Astrocyte (in vitro differentiated cells and primary cell): ENCODE measurements around the gene HAUS7. TPM values are rescaled to one million over a fixed set of nuclear protein-coding genes. Genes with fewer than 3 reads are reported as not detected.

Source experiments
- DNase-seq: peaks from one replicate; pipeline ENCODE4 v3.0.0-alpha.2; 2010; ENCODE audit warnings: low read depth
- FAIRE-seq: peaks from 2 replicates; lab custom pipeline; 2011; peaks lifted over from hg19 to GRCh38; lab: Jason Lieb, UNC
- H2AFZ ChIP-seq: 2 replicates; pipeline ENCODE4 v1.6.0; 2012; ENCODE audit warnings: low read depth, low read length, inconsistent platforms
- H3K27ac ChIP-seq: 2 replicates; pipeline ENCODE4 v1.5.1; 2011; ENCODE audit warnings: low read depth, low read length, inconsistent platforms
- H3K27me3 ChIP-seq: 2 replicates; pipeline ENCODE4 v1.6.0; 2011; ENCODE audit warnings: low read length, inconsistent platforms; ENCODE audit not compliant: insufficient read depth
- H3K36me3 ChIP-seq: 2 replicates; pipeline ENCODE4 v1.5.1; 2011; ENCODE audit warnings: low read length, inconsistent platforms; ENCODE audit not compliant: insufficient read depth
- H3K4me1 ChIP-seq: 2 replicates; pipeline ENCODE4 v1.5.1; 2011; ENCODE audit warnings: low read length, inconsistent platforms; ENCODE audit not compliant: insufficient read depth
- H3K4me2 ChIP-seq: 2 replicates; pipeline ENCODE4 v1.6.0; 2012; ENCODE audit warnings: low read length, inconsistent platforms
- H3K4me3 ChIP-seq: 2 replicates; pipeline ENCODE4 v1.5.1; 2011; ENCODE audit warnings: low read depth, mild to moderate bottlenecking, low read length, inconsistent platforms; ENCODE audit not compliant: insufficient read depth
- H3K79me2 ChIP-seq: 2 replicates; pipeline ENCODE4 v1.6.0; 2012; ENCODE audit warnings: mild to moderate bottlenecking, low read length, inconsistent platforms; ENCODE audit not compliant: insufficient read depth
- H3K9ac ChIP-seq: 2 replicates; pipeline ENCODE4 v1.6.0; 2012; ENCODE audit warnings: mild to moderate bottlenecking, low read length, inconsistent platforms
- H3K9me3 ChIP-seq: 2 replicates; pipeline ENCODE4 v1.5.1; 2012; ENCODE audit warnings: low read depth, mild to moderate bottlenecking, low read length, inconsistent platforms; ENCODE audit not compliant: insufficient read depth
- H4K20me1 ChIP-seq: 2 replicates; pipeline ENCODE4 v1.6.0; 2012; ENCODE audit warnings: low read length, inconsistent platforms; ENCODE audit not compliant: insufficient read depth
- H3K27ac Mint-ChIP-seq: one replicate; pipeline ENCODE4 v1.8.0; 2021; ENCODE audit warnings: mild to moderate bottlenecking, mixed read lengths; ENCODE audit not compliant: unreplicated experiment
- H3K27me3 Mint-ChIP-seq: one replicate; pipeline ENCODE4 v1.8.0; 2021; ENCODE audit warnings: low read depth, mixed read lengths; ENCODE audit not compliant: unreplicated experiment
- H3K36me3 Mint-ChIP-seq: one replicate; pipeline ENCODE4 v1.8.0; 2021; ENCODE audit warnings: low read depth, mixed read lengths; ENCODE audit not compliant: unreplicated experiment
- H3K4me1 Mint-ChIP-seq: one replicate; pipeline ENCODE4 v1.8.0; 2021; ENCODE audit warnings: low read depth, mixed read lengths; ENCODE audit not compliant: unreplicated experiment
- H3K4me3 Mint-ChIP-seq: one replicate; pipeline ENCODE4 v1.8.0; 2021; ENCODE audit warnings: mild to moderate bottlenecking, moderate library complexity, mixed read lengths; ENCODE audit not compliant: unreplicated experiment
- H3K9me3 Mint-ChIP-seq: one replicate; pipeline ENCODE4 v1.8.0; 2021; ENCODE audit warnings: mild to moderate bottlenecking, mixed read lengths; ENCODE audit not compliant: unreplicated experiment
- CTCF ChIP-seq: IDR thresholded peaks from 2 replicates; pipeline ENCODE4 v1.5.1; 2011; ENCODE audit warnings: low read depth, mild to moderate bottlenecking, inconsistent platforms, low read length, moderate library complexity; ENCODE audit not compliant: insufficient read depth
- total RNA-seq: library from RNA; stranded (reverse); gene quantifications from 2 replicates; pipeline ENCODE4 v1.2.1, GENCODE V29; 2021

Gene HAUS7
- total RNA-seq, 1 donor from 2014 or later = 12.1 TPM

- FAIRE-seq (no peak), DNase-seq (no peak)
- TF ChIP-seq CTCF = no peak
- H3K36me3 ChIP-seq = no peaks in the 10 kb centered on the region
- no peaks in the 10 kb centered on the region for H4K20me1 ChIP-seq
- no peak overlapping the region for H3K9ac ChIP-seq
- H3K9me3 ChIP-seq = no peaks in the 10 kb centered on the region
- Mint-ChIP-seq H3K36me3 (no peaks in the 10 kb centered on the region), H3K27ac (no peak overlapping the region), H3K9me3 (no peaks in the 10 kb centered on the region), H3K4me1 (no peaks in the 10 kb centered on the region), H3K4me3 (no peak overlapping the region), H3K27me3 (peaks cover 5% of the 10 kb centered on the region)
- no peak overlapping the region for H2AFZ ChIP-seq
- no peaks in the 10 kb centered on the region for H3K27me3 ChIP-seq
- no peak overlapping the region for H3K27ac ChIP-seq
- H3K4me2 ChIP-seq = no peak overlapping the region
- no peak overlapping the region for H3K4me3 ChIP-seq
- no peaks in the 10 kb centered on the region for H3K79me2 ChIP-seq
- no peaks in the 10 kb centered on the region for H3K4me1 ChIP-seq
Observed at GRCh38 chrX:153443476-153444332, 26.7 kb downstream of the HAUS7 start.

GRCh38 chrX:153442463-153442862, 27.9 kb downstream of the HAUS7 start:
- H3K4me3 Mint-ChIP-seq = no peak overlapping the region
- H3K9me3 Mint-ChIP-seq = no peaks in the 10 kb centered on the region
- FAIRE-seq = no peak

More at GRCh38 chrX:153442463-153442862, 27.9 kb downstream of the HAUS7 start:
- no peak for TF ChIP-seq CTCF
- H2AFZ ChIP-seq = no peak overlapping the region
- no peak overlapping the region for H3K4me2 ChIP-seq
- H3K27me3 Mint-ChIP-seq = peaks cover 5% of the 10 kb centered on the region
- H3K4me1 Mint-ChIP-seq = no peaks in the 10 kb centered on the region
- no peak overlapping the region for H3K27ac ChIP-seq
- no peak overlapping the region for H3K9ac ChIP-seq
- no peaks in the 10 kb centered on the region for H3K9me3 ChIP-seq
- no peak overlapping the region for H3K4me3 ChIP-seq
- no peak overlapping the region for H3K27ac Mint-ChIP-seq
- H3K79me2 ChIP-seq = no peaks in the 10 kb centered on the region
- no peaks in the 10 kb centered on the region for H3K4me1 ChIP-seq
- H3K27me3 ChIP-seq = no peaks in the 10 kb centered on the region
- H3K36me3 ChIP-seq = no peaks in the 10 kb centered on the region
- no peaks in the 10 kb centered on the region for H3K36me3 Mint-ChIP-seq
- DNase-seq = no peak
- H4K20me1 ChIP-seq = no peaks in the 10 kb centered on the region
